Sigmoid colon (tissue), 4 donors: ENCODE data around the gene TADA1.

Source experiments
- EP300 ChIP-seq, 4 donors: sonication (generic); formaldehyde crosslinking; IDR thresholded peaks; one replicate each; pipeline ENCODE4 v1.6.1; 2017; ENCODE audit warnings: antibody characterized with exemption in 4 of 4
- POLR2A ChIP-seq, 2 donors: fragments of 450-650 bp; IDR thresholded peaks; one replicate each; pipeline ENCODE4 v1.6.1; 2016; ENCODE audit warnings: antibody characterized with exemption in 2 of 2, mild to moderate bottlenecking in 2 of 2, moderate library complexity in 2 of 2
- POLR2AphosphoS5 ChIP-seq, 4 donors: sonication (generic); formaldehyde crosslinking; IDR thresholded peaks; one replicate each; pipeline ENCODE4 v1.6.1; 2017; ENCODE audit warnings: antibody characterized with exemption in 4 of 4
- TF ChIP-seq, protein P1 (sequence below), 4 experiments: fragments of 450-650 bp in 3 of 4; fragments of 200-600 bp in 1 of 4; IDR thresholded peaks; one replicate each; pipeline ENCODE4 v1.5.1; 2016 to 2019; ENCODE audit warnings: antibody characterized with exemption in 4 of 4, mild to moderate bottlenecking in 3 of 4, moderate library complexity in 2 of 4

DNA sequence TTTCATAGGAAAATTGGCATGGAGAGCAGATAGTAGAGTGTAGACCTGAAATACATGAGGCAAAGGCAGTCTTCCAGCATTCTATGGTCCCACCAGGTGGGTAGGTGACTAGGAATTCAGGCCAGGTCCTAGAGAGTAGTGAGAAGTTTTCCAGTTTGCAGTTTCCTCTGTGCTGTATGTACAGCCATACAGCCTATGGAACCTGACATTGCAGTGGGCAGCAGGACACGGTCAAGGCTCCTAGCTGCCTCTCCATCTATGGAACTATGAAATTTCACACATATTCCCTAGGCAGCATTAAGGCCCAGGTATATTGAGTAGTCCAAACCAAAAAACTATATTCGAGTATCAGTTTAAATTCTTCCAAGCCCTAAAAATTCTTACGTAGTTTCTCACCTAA, 20.5 kb downstream of the TADA1 start:
- TF ChIP-seq, protein P1, sequence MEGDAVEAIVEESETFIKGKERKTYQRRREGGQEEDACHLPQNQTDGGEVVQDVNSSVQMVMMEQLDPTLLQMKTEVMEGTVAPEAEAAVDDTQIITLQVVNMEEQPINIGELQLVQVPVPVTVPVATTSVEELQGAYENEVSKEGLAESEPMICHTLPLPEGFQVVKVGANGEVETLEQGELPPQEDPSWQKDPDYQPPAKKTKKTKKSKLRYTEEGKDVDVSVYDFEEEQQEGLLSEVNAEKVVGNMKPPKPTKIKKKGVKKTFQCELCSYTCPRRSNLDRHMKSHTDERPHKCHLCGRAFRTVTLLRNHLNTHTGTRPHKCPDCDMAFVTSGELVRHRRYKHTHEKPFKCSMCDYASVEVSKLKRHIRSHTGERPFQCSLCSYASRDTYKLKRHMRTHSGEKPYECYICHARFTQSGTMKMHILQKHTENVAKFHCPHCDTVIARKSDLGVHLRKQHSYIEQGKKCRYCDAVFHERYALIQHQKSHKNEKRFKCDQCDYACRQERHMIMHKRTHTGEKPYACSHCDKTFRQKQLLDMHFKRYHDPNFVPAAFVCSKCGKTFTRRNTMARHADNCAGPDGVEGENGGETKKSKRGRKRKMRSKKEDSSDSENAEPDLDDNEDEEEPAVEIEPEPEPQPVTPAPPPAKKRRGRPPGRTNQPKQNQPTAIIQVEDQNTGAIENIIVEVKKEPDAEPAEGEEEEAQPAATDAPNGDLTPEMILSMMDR (IDR thresholded peaks at IDR 0.05) = no peak
- no peak for TF ChIP-seq POLR2AphosphoS5 (IDR thresholded peaks at IDR 0.05)
- TF ChIP-seq EP300 (IDR thresholded peaks at IDR 0.05) = no peak
- TF ChIP-seq POLR2A (IDR thresholded peaks at IDR 0.05) = no peak
